Measurements from ENCODE around the gene TRAF3IP3. TPM values are rescaled to one million over a fixed set of nuclear protein-coding genes. Genes with fewer than 3 reads are reported as not detected.

TRAF3IP3 gene
- polyA plus RNA-seq, 1 of the 3 experiments (the other 2 are of a cell fraction), result 0.31 TPM

- TF ChIP-seq FOXJ3 (CRISPR knock-in tag; IDR thresholded peaks at IDR 0.05), result no peak
- peak; percentile 62 for TF ChIP-seq GABPA (IDR thresholded peaks at IDR 0.05; ENCODE audit: low read depth)
- peak; percentile 97 for TF ChIP-seq TEAD4 (IDR thresholded peaks at IDR 0.05; ENCODE audit: borderline replicate concordance, insufficient read depth)
- TF ChIP-seq RFX5 (IDR thresholded peaks at IDR 0.05; ENCODE audit: low read length), result no peak
- TF ChIP-seq MXI1 (IDR thresholded peaks at IDR 0.05; ENCODE audit: low read depth, low read length), result no peak
- TF ChIP-seq SMC3 (IDR thresholded peaks at IDR 0.05; ENCODE audit: low read depth, low read length), result no peak
- TF ChIP-seq USF1 (IDR thresholded peaks at IDR 0.05; ENCODE audit: borderline replicate concordance, low read depth), result no peak
- peak; percentile 97 for TF ChIP-seq JUND (IDR thresholded peaks at IDR 0.05)
- TF ChIP-seq RAD21 (IDR thresholded peaks at IDR 0.05; ENCODE audit: low read length), result no peak
- 0 out of 2 replicates have a peak, but pooled peaks have one; percentile 70 for TF ChIP-seq RXRA (IDR thresholded peaks at IDR 0.05; ENCODE audit: borderline replicate concordance, low read depth)
- peak; percentile 99 for TF ChIP-seq NFIC (IDR thresholded peaks at IDR 0.05; ENCODE audit: borderline replicate concordance)
- no peak; the same call in none of the 2 replicates for TF ChIP-seq ELF1 (IDR thresholded peaks at IDR 0.05)
- TF ChIP-seq POLR2AphosphoS5 (IDR thresholded peaks at IDR 0.05; ENCODE audit: low read depth, low read length), result peak; percentile 69
These were observed 13.5 kb downstream of the TRAF3IP3 start (continued) for GRCh38 chr1:209769171-209769904.

GRCh38 chr1:209769971-209770370, 14.1 kb downstream of the TRAF3IP3 start:
- Histone ChIP-seq H3K9me2 (no peaks in the 10 kb centered on the region), H3K27me3 (ENCODE audit: insufficient read depth) (no peaks in the 10 kb centered on the region), H3K27ac (ENCODE audit: low read depth in 2 of 2, low read length in 1 of 2) (peak overlapping the region; percentile 90 to 100), H3F3A (replicated peaks; ENCODE audit: insufficient read depth) (peaks cover 38% of the 10 kb centered on the region), H3K4me2 (peak overlapping the region; percentile 70), H3K4me3 (ENCODE audit: low read depth in 2 of 2, low read length in 1 of 2) (no peak overlapping the region), H3K79me2 (ENCODE audit: insufficient read depth) (no peaks in the 10 kb centered on the region), H2AFZ (ENCODE audit: low read depth) (peak overlapping the region; percentile 57), H3K9ac (peak overlapping the region; percentile 85), H3K4me1 (ENCODE audit: control insufficient read depth in 1 of 2, insufficient read depth in 2 of 2, low read depth in 1 of 2, low read length in 1 of 2) (peaks cover 18 to 38% of the 10 kb centered on the region in 2 experiments), H3K9me3 (no peaks in the 10 kb centered on the region), H4K20me1 (ENCODE audit: insufficient read depth) (no peaks in the 10 kb centered on the region), H3K36me3 (replicated peaks in 1 of 2; ENCODE audit: control insufficient read depth in 1 of 2, insufficient read depth in 2 of 2, low read length in 1 of 2) (no peaks in the 10 kb centered on the region)
- 44% methylated on average over 7 of the region's 7 CpGs for WGBS (ENCODE audit: low lambda C conversion rate)
- TF ChIP-seq, protein P1, sequence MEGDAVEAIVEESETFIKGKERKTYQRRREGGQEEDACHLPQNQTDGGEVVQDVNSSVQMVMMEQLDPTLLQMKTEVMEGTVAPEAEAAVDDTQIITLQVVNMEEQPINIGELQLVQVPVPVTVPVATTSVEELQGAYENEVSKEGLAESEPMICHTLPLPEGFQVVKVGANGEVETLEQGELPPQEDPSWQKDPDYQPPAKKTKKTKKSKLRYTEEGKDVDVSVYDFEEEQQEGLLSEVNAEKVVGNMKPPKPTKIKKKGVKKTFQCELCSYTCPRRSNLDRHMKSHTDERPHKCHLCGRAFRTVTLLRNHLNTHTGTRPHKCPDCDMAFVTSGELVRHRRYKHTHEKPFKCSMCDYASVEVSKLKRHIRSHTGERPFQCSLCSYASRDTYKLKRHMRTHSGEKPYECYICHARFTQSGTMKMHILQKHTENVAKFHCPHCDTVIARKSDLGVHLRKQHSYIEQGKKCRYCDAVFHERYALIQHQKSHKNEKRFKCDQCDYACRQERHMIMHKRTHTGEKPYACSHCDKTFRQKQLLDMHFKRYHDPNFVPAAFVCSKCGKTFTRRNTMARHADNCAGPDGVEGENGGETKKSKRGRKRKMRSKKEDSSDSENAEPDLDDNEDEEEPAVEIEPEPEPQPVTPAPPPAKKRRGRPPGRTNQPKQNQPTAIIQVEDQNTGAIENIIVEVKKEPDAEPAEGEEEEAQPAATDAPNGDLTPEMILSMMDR (IDR thresholded peaks at IDR 0.05), result peak; percentile 46
- TF ChIP-seq RAD21 (IDR thresholded peaks at IDR 0.05; ENCODE audit: low read length), result no peak
- CTCF ChIA-PET, result no interaction called here
- DNase-seq, result no peak
- POLR2A ChIA-PET, result no interaction called here

Data from SK-N-SH (cell line).